KG1 (cell line): Measurements from ENCODE around the gene KRR1.
"Not testable (repeated sequence)": the region's sequence is repeated elsewhere in the genome, so short reads cannot be mapped to it uniquely, and the experiment has no call there.

Experiments
- DNase-seq: peaks from one replicate; lab custom pipeline; 2025; lab: John Stamatoyannopoulos, UW

KRR1 gene

DNA sequence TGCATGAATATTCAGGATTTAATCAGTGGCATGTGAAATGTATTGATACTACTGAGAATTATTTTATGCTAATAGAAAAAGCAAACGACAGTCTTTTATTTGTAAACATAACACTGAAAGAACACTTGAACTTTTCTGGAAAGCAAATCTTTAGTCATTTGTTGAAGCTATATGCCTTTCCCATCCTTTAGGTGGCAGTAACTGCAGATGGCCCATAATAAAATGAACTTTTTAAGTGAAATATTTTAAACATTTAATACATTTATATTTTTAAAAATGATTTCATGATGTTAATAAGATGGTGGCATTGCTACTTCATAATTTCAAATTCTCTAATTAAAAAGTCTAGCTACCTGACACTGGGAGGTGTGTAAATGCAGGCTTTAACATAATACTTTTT lies 13.9 kb upstream of the KRR1 start:
- no peak for DNase-seq

DNA sequence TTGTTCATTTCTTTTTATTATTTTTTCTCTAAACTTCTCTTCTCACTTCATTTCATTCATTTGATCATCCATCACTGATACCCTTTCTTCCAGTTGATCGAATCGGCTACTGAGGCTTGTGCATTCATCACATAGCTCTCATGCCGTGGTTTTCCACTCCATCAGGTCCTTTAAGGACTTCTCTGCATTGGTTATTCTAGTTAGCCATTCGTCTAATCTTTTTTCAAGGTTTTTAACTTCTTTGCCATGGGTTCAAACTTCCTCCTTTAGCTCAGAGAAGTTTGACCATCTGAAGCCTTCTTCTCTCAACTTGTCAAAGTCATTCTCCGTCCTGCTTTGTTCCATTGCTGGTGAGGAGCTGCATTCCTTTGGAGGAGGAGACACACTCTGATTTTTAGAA lies 10.7 kb upstream of the KRR1 start:
- not testable (repeated sequence) for DNase-seq

DNA sequence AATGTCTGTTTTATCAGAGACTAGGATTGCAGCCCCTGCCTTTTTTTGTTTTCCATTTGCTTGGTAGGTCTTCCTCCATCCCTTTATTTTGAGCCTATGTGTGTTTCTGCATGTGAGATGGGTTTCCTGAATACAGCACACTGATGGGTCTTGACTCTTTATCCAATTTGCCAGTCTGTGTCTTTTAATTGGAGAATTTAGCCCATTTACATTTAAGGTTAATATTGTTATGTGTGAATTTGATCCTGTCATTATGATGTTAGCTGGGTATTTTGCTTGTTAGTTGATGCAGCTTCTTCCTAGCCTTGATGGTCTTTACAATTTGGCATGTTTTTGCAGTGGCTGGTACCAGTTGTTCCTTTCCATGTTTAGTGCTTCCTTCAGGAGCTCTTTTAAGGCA lies 9.8 kb upstream of the KRR1 start:
- not testable (repeated sequence) for DNase-seq

DNA sequence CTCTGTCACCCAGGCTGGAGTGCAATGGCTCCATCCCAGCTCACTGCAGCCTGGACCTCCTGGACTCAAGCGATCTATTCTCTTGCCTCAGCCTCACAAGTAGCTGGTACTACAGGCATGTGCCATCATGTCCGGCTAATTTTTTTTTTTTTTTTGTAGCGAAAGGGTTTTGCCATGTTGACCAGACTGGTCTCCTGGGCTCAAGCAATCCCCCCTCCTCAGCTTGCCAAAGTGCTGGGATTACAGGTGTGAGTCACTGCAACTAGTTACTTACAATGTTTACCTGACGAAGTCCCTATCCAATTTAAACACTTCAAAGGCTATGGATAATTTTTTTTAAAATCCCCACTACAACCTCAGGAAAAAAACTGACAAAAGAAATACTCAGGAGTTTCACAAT lies 1.8 kb downstream of the KRR1 start:
- no peak for DNase-seq

DNA sequence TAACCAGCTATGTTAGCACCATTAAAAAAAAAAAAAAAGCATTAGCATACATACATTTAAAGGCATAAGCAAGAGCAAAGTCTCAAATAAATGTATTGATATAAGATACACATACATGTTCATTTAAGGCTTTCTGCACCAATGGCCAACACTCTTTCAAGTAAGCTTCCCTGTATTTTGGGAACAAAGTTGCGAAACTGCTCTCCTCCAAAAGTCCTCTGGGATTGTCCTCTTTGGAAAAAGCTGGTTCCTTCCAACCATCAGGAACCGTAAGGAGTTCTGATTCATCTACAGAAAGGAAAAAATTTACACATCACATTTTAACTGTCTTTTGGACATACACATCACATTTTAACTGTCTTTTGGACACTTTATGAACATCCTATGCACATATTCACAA lies 3.2 kb downstream of the KRR1 start:
- no peak for DNase-seq

DNA sequence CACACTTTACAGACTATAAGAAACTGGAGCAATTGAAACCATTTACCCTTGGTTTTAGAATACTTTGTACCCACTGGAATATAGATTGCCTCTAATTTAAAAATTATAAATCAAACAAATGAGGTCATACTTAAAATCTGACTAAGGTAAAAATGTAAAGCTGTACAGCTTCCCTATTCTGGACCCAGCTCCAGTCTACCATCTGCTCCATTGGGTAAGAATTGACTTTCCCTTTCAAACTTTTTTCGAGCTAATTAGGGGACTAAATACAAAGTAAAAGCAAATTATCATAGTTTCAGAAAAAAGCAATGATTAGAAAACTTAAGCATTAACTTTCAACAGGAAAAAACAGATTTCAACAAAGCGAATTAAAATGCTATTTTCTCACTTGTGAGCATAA lies 4.3 kb downstream of the KRR1 start:
- no peak for DNase-seq

DNA sequence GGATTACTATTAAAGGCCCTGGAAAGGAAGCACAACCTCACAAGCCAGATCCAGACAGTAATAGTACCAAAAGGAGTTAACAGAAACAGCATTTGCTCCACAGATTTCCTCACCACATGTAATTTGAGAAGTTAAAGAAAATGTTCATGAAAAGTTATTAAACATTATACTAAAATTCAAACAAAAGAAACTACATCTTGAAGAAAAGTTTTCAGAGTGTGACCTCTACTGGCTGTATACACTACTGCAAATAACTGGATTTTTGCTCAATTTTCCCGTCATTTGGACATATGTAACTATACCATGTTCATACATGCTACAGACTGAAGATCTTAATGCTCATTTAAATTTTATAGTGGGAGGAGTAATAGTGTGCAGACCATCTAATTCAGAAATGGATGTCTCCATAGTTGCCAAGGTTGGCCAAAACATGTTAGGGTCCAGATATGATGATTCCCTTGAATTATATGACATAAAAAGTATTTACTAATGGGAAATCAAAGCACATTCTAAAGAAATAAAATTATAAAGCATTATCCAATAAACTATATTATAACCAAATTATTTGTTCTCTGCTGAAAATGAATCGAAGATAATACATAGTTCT lies 5.6 kb downstream of the KRR1 start:
- peak; percentile 25 for DNase-seq

DNA sequence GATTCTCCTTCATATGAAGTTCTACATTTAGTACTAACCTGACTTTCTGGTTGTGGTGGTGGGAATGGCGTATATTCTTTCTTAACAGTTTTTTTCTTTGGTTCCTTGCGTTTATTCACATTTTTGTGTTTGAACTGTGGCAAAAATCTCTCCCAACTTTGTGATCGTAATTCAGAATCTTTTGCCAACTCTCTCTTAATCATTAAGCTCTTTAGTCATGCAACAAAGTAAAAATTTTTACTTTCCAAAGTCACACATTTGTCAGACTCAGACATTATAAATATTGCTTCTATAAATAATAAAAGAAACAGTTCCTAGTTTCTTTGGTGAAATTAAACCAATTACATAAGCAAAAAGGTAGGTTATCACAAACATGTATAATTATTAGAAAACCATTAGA lies 7.5 kb downstream of the KRR1 start:
- no peak for DNase-seq

DNA sequence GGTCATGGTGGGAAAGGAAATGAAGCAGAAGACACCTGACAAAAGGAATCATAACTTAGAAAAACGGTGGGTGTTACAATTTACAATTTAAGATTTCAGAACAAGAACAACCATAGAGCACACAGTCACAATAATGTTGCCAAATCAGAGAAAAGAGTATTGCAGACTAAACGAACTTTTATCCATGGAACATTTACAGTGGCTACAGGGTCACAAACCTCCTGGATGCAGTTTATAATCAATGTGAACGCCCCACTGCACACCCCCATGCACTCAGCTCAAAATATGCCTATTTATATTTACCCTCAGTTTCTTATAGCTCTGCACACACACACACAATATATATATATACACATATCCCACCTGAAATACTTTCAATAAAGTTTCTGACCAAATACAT lies 8.0 kb downstream of the KRR1 start:
- DNase-seq = no peak

DNA sequence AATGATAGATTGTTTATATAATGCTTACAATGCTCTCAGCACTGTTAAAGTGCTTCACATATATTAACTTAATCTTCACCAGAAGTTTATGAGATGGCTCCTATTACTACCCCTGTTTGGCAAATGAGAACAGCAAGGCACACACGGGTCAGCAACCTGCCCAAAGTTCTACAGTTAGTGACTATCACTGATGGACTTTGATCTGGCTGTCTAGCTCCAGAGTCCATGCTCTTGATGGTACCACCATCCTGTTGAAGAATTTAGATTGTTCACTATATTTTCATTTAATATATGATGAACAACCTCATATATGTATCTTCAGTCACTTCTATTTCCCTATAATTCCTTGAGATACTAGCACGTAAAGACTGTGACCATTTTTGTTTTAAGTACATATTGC lies 20.2 kb downstream of the KRR1 start:
- DNase-seq = no peak

DNA sequence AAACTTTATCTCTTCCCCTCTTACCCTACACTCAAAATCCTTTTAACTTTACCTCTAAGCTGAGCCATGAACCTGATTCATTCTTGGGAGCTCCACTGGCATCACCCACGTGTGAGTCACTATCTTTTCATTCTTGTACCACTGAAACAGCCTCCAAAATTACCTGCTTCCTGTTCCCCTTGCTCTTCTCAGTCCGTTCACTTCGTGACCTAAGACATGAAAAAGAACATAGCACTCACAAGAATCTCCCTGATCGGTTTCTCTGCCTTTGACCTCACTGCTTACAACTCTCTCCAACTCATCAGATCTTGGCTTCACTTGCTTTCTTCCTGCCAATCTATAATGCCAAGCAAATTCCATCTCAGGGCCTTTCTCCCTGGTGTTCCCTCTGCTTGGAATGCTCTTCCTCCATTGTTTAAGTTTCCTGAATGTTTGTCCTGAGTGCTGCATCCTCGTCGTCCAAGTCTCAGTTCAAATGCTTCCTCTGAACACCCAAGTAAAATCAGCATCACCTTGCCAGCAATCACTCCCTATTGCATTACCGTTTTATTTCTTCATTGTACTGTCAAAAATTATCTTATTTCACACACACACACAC lies 21.7 kb downstream of the KRR1 start:
- no peak for DNase-seq

DNA sequence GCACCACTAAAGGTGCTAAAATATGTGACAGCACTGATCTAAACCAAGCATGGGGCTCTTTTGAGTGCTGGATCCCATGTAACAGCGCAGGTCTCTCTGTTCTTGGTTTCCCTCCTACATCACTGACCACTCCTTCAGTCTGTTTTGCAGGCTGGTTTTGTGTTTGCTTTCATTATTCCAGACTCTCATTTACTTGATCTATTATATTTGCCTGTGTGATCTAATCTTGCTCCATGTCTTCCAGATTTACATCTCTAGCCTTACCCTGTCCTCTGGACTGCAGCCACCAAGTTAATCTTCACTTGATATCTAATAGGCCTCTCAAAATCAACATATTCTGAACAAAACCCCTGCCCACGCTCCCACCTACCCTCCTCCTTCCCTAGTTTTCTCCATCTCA lies 22.2 kb downstream of the KRR1 start:
- DNase-seq = no peak

DNA sequence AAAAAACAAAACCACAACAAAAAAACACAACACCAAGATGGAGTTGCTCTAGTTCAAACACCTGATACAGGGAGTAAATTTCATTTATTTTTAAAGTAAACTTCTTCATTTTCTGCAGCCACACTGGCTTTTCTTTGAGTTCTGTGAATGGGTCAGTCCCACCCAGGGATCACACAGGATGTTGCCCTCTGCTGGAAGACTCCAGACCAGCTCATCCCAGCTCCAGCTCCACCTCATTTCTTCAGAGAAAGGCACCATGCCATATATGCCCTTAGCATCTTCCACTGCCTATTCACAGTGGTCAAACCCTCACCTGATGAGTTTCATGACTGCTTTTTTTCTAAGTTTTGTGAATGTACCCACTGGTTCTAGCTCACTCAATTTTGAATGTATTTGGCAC lies 22.9 kb downstream of the KRR1 start:
- DNase-seq = no peak

DNA sequence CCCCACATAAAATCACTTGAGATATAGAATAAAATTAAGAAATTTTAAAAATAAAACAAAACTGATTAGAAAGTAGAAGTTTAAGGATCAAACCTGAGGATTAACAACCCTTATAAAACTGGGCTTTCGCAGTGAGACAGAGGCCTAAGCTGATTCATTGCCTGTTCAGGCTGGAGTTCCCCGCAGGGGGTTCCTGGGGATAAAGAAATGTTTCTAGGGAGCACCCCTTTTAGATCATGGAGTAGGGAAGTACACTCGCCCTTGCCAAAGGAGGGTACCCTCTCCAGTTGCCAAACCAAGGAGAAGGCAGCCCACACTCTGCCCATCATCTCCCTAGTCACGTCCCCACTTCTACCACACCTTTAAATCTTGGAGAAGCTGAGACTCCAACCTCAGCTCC lies 24.1 kb downstream of the KRR1 start:
- no peak for DNase-seq

DNA sequence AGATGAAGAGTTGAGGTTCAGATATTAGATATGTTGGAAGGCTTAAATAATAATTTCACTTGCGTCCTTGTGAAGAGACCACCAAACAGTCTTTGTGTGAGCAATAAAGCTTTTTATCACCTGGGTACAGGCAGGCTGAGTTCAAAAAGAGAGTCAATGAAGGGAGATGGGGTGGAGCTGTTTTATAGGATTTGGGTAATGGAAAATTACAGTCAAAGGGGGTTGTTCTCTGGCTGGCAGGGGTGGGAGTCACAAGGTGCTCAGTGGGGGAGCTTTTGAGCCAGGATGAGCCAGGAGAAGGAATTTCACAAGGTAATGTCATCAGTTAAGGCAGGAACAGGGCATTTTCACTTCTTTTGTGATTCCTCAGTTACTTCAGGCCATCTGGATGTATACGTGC lies 27.0 kb downstream of the KRR1 start:
- not testable (repeated sequence) for DNase-seq

DNA sequence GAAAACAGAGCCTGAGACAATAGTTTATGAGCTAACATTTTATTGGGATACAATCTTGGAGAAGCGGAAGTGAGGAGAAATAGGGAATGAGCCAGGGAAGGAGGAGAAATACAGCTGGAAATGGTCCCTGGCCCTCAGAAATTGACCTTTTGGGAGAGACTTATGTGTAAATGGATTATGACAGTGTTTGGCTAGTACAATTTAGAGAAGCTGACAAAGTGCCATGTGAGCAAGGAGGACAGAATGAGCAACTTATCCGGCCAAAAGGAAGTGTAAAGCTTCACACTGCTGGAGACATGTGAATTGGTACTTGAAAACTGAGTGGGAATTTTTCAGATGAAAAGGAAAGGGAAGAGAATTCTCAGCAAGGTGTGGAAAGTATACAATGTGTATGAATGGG lies 28.0 kb downstream of the KRR1 start:
- no peak for DNase-seq

DNA sequence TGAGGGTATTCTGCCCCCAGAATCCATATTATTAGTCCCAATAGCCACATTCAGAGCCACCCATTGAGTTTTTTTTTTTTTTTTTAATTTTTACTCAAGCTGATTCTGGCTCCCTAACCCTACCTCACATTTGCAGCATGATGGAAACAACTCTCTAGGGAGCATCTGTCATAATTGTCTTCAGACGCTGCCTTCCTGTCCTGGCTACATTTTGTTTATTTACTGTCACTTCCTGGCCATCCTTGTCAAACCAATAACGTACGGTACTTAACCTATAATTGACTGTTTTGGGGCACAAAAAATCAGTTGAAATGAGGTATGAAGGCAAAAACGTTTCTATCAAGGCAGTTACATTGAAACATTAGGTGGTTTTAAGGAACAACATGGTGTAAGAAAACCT lies 28.8 kb downstream of the KRR1 start:
- no peak for DNase-seq

DNA sequence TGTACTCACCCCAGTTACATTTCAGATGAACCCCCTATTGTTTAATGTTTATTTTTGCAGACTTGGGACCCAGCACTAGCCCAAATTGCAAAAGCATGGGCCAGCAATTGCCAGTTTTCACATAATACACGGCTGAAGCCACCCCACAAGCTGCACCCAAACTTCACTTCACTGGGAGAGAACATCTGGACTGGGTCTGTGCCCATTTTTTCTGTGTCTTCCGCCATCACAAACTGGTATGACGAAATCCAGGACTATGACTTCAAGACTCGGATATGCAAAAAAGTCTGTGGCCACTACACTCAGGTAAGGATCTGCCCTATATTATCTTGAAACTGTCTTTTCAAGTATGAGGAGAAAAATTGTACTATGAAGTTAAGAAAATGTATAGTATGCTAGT lies 29.6 kb downstream of the KRR1 start:
- no peak for DNase-seq

DNA sequence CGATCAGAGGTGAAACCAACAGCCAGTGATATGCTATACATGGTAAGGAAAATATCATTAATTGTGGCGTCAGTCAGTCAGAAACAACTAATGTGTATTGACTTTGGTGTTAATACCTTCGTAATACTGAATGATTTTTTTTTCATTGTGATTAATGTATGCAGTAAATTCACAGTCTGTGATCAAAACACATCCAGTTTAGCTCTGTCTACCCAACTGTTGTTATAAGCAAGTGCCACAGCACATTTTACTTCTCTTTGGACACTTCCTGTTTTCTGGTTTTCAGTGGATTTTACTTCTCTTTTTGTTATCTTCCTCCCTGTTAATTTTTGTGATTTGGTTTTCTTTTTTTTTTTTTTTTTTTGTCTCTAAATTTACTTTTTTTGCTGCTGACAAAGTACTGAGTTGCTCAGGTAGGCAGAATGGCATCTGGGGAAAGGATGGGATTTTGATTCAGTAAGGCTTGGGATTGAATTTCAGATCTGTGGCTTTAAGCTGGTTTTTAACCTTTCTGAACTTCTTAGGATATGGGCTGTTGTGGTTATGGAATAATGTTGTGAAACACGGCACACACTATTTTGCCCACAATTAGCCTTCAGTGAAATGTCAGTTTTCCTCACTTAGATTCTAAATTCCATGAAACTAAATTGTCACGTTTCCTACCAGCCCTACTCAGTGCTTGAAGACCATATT lies 30.2 kb downstream of the KRR1 start:
- peak; percentile 58 for DNase-seq

DNA sequence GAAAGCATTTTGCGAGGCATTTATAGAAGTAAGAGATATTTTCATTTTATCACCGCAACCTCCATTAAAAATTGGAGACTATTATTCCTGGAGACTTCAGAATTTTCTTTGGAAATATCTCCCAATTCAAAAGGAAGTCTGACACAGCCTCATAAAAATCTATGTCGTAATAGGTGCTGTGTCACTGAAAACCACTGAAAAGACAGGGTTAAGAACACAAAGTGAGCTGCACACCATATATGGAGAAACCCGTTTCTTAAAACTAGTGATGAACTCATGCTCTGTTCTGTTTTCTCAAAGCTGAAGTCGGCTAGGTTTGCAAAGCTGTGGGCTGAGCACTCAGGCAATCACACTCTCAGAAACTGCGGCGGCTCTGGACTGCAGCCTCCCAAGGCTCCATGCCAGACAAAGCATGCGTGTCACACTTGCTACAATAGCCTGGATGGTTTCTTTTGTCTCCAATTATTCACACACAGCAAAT lies 30.9 kb downstream of the KRR1 start, which contains the start of gene GLIPR1:
Gene GLIPR1, plus strand, starts transcription at position 287 of the 481 bp plus-strand sequence. Its CDS starts 126 bp downstream, at position 413.
- peak; percentile 59 for DNase-seq

DNA sequence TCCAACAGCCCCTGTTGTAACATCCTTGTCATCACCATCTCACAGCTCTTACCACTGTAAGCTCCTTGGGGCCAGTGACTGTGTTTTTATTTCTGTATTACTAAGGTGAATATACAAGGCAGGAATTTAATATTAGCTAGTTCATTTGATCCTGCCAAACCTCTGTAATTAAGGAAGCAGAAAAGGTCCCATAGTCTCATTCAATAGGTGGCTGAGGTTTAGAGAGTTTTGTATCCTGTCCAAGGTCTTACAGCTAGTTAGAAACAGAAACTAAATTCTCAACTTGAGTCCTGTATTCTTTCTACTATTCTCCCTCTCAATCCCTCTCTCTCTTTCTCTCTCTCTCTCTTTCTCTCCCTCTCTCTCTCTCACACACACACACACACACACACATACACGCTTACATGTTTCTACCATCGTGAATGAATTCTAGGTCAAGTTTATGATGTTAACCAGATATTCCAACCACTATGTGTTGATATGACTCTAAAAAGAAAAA lies 31.4 kb downstream of the KRR1 start:
- no peak for DNase-seq

DNA sequence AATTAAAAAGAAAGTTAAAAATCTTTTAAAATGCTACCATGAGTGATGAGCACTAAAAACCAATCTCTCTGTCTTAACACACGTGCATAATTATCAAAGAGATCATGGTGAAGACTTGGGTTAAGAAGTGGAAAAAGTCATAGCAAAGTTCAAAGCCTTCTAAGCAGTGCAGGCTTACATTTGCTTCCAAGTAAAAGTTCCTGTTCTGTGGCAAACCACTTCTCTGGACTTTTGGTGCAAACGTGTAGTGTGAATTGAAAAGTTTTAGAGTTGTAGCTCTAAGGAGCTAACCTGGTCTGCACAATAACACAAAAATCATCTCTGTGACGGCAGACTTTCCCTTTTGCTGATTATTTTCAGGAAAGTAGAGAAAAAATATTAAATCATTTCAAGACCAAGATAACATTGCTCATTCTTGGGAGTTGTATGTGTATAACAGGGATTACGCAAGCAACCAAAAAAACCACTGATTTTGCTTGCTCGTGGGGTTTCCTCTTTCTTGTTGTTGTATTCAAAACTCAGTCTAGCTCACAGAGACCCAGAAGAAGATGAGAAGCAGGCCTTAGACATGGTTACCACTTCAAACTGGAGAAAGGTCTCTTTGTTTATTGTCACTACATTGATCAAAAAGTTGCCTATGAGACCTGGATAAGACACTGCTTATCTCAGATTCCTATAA lies 33.2 kb downstream of the KRR1 start:
- peak; percentile 25 for DNase-seq

DNA sequence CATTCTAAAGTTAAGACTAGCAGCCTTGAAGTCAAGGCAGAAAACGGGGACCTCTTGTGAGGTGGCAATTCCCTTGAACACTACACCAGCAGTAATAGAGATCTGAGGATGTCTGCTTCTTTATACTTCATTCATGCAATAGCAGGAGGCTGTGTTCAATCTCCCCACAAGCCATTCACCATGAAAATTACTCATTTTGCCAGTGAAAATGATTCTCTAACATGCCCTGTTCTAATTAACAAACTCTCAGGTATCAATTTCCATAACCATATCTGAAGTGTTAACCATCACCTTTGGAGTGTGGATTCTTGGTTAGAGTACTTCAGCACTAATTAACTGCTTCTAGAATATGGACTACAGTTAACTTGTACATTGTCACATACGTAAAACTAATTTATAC lies 34.3 kb downstream of the KRR1 start:
- DNase-seq = no peak
